Colonic mucosa (tissue), 4 donors: ENCODE results near the gene CHST9. TPM values are rescaled to one million over a fixed set of nuclear protein-coding genes. Genes with fewer than 3 reads are reported as not detected.
"Not testable (repeated sequence)": the region's sequence is repeated elsewhere in the genome, so short reads cannot be mapped to it uniquely, and the experiment has no call there.

ENCODE experiments used
- DNase-seq: peaks from one replicate; pipeline ENCODE4 v3.0.0-alpha.2; 2020
- H3K27ac ChIP-seq: fragments of 200-600 bp; one replicate; pipeline ENCODE4 v1.8.0; 2021
- H3K27me3 ChIP-seq: fragments of 200-600 bp; one replicate; pipeline ENCODE4 v1.8.0; 2021
- H3K36me3 ChIP-seq: fragments of 200-600 bp; one replicate; pipeline ENCODE4 v1.8.0; 2021
- H3K4me1 ChIP-seq: fragments of 200-600 bp; one replicate; pipeline ENCODE4 v1.8.0; 2021; ENCODE audit warnings: mild to moderate bottlenecking
- H3K4me3 ChIP-seq: fragments of 200-600 bp; one replicate; pipeline ENCODE4 v1.8.0; 2021
- H3K9ac ChIP-seq, 2 donors: one replicate each; pipeline ENCODE4 v1.7.0; 2013; ENCODE audit warnings: control low read depth in 2 of 2, low read depth in 2 of 2, low read length in 2 of 2
- H3K9me3 ChIP-seq: fragments of 200-600 bp; one replicate; pipeline ENCODE4 v1.8.0; 2021
- CTCF ChIP-seq: fragments of 200-600 bp; IDR thresholded peaks from one replicate; pipeline ENCODE4 v1.8.0; 2022; ENCODE audit warnings: antibody characterized with exemption, mild to moderate bottlenecking
- intact Hi-C: fragments of 100-400 bp; cut with DNase I; formaldehyde crosslinking; loops from one replicate; pipeline ENCODE4 v1.14.1; 2022
- total RNA-seq, 2 donors: library from RNA; stranded (reverse); fragmentation: NEBNext Ultra II Directional in 1 of 2; extraction: Animal tissue kit (Norgen Biotek cat#: 25700) in 1 of 2; gene quantifications; one replicate each; pipeline ENCODE4 v1.2.1, GENCODE V29; 2021
- donor health status: healthy.
- donor health status: DM: no; HTN: no; CAD: no.
- donor health status: DM: no; HTN: no; CAD: no.

The CHST9 gene
- total RNA-seq, 2 donors from 2014 or later, result 0.05 to 0.32 TPM

- no peaks in the 10 kb centered on the region for H3K27me3 ChIP-seq
- H3K27ac ChIP-seq, result no peak overlapping the region
- H3K4me3 ChIP-seq, result no peak overlapping the region
- no peaks in the 10 kb centered on the region for H3K9me3 ChIP-seq
- H3K36me3 ChIP-seq, result no peaks in the 10 kb centered on the region
- no peak for TF ChIP-seq CTCF
- intact Hi-C loops, result no loop called here
- H3K4me1 ChIP-seq, result no peaks in the 10 kb centered on the region
- H3K9ac ChIP-seq, result no peak overlapping the region
- no peak for DNase-seq
Measured at GRCh38 chr18:26976206-26976605, 208.9 kb downstream of the CHST9 start.

GRCh38 chr18:26972549-26972948 is 212.6 kb downstream of the CHST9 start:
- H3K36me3 ChIP-seq, H3K27me3 ChIP-seq, intact Hi-C loops, H3K4me3 ChIP-seq, H3K9me3 ChIP-seq, DNase-seq, H3K27ac ChIP-seq, H3K9ac ChIP-seq, H3K4me1 ChIP-seq: not testable (repeated sequence)

GRCh38 chr18:26971409-26971808 is 213.7 kb downstream of the CHST9 start:
- Histone ChIP-seq H3K4me3 (no peak overlapping the region), H3K27ac (no peak overlapping the region), H3K4me1 (no peaks in the 10 kb centered on the region), H3K9ac (no peak overlapping the region), H3K36me3 (no peaks in the 10 kb centered on the region), H3K27me3 (no peaks in the 10 kb centered on the region), H3K9me3 (no peaks in the 10 kb centered on the region)
- TF ChIP-seq CTCF, result no peak
- intact Hi-C loops, result no loop called here
- DNase-seq, result no peak

DNA sequence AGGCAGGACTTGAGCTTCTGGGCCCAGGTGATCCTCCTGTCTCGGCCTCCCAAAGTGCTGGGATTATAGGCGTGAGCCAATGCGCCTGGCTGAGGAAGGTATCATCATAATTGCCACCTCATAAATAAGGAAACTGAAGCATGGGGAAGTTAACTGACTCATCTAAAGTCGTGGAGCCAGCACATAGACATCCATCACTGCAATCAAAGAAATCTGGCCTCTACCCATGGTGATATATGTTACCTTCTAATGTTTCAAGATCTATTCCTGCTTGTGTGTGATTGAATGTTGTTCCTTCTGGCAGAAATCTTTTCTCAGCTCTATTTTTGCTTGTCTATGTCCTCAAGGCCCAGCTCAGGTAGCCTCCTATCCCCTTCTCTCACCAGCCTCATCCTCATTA is 214.5 kb downstream of the CHST9 start:
- Histone ChIP-seq H3K4me1 (no peaks in the 10 kb centered on the region), H3K36me3 (no peaks in the 10 kb centered on the region), H3K27me3 (no peaks in the 10 kb centered on the region), H3K27ac (no peak overlapping the region), H3K4me3 (no peak overlapping the region), H3K9me3 (no peaks in the 10 kb centered on the region), H3K9ac (no peak overlapping the region)
- DNase-seq, result no peak
- no peak for TF ChIP-seq CTCF
- intact Hi-C loops, result no loop called here

DNA sequence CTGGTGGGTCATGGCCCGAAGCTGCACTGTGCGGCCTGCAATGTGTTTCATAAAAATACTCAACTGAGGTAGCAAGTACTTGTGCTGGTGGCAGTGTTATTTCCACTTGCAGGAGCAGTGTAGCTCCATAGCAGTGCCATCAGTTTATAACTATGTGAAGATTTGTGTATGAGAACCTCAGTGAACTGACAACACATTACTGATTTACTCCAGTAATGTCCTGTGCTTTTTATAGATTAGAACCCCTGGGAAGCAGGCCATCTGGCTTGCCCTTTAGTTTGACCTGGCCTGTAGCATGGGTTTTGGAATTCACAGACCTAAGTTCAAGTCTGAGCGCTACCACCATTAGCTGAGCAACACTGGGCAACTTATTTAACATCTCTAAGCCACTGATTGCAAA is 219.9 kb downstream of the CHST9 start:
- Histone ChIP-seq H3K4me3 (no peak overlapping the region), H3K27ac (no peak overlapping the region), H3K27me3 (no peaks in the 10 kb centered on the region), H3K4me1 (no peaks in the 10 kb centered on the region), H3K36me3 (no peaks in the 10 kb centered on the region), H3K9me3 (no peaks in the 10 kb centered on the region), H3K9ac (no peak overlapping the region)
- intact Hi-C loops, result no loop called here
- no peak for TF ChIP-seq CTCF
- DNase-seq, result no peak

DNA sequence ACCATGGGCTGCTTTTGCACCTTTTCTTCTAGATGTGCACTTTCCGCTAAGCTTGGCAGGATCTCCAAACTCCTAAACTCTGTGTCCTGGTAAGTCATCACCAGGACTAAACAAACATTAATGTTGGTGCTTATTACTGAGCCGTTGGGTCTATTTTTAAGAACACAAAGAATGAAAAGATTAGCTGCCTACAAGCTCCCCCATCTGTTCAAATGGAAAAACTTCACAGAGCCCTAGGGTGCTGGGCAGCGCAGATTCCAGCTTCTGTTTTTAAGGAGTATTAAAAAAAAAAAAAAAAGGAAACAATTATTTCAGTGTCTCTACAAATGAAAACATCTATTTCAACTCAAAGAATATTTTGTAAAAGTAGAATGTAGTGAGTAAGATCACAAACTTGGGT is 221.8 kb downstream of the CHST9 start:
- intact Hi-C loops, result loop anchor here (2.0 kb wide), 1 partner anchor 150 kb away; no protein-coding TSS in a partner anchor
- Histone ChIP-seq H3K27ac (no peak overlapping the region), H3K27me3 (no peaks in the 10 kb centered on the region), H3K4me3 (no peak overlapping the region), H3K9ac (no peak overlapping the region), H3K9me3 (no peaks in the 10 kb centered on the region), H3K4me1 (no peaks in the 10 kb centered on the region), H3K36me3 (no peaks in the 10 kb centered on the region)
- DNase-seq, result no peak
- no peak for TF ChIP-seq CTCF
